Fibroblast of villous mesenchyme (primary cell): ENCODE measurements around the gene TEX26. TPM values are rescaled to one million over a fixed set of nuclear protein-coding genes. Genes with fewer than 3 reads are reported as not detected.

Experiments used
- DNase-seq: peaks from one replicate; pipeline ENCODE4 v3.0.0-alpha.2; 2010; ENCODE audit warnings: low read depth
- H3K4me3 ChIP-seq: 2 replicates; pipeline ENCODE4 v1.5.1; 2011; ENCODE audit warnings: low read depth, mild to moderate bottlenecking, low read length
- CTCF ChIP-seq: IDR thresholded peaks from 2 replicates; pipeline ENCODE4 v1.5.1; 2012; ENCODE audit warnings: low read depth, mild to moderate bottlenecking, low read length; ENCODE audit not compliant: insufficient read depth
- total RNA-seq: library from RNA; depleted of rRNA; stranded (reverse); fragments of >200 nt; gene quantifications from 2 replicates; pipeline ENCODE4 v1.2.3, GENCODE V29; 2012

Gene TEX26
- total RNA-seq, 1 donor = under 0.01 TPM

- DNase-seq = no peak
- TF ChIP-seq CTCF = no peak
- H3K4me3 ChIP-seq = peak overlapping the region; percentile 44
Observed at GRCh38 chr13:30906411-30907051, 25.9 kb upstream of the TEX26 start.

- H3K4me3 ChIP-seq = peak overlapping the region; percentile 44
- DNase-seq = peak; percentile 88
- no peak for TF ChIP-seq CTCF
Observed at GRCh38 chr13:30907121-30907861, 25.2 kb upstream of the TEX26 start.

- peak; percentile 51 for DNase-seq
- no peak overlapping the region for H3K4me3 ChIP-seq
- TF ChIP-seq CTCF = no peak
Observed at GRCh38 chr13:30908416-30908980, 24.0 kb upstream of the TEX26 start.

- DNase-seq = no peak
- H3K4me3 ChIP-seq = no peak overlapping the region
- no peak for TF ChIP-seq CTCF
Observed at GRCh38 chr13:30910676-30911075, 21.8 kb upstream of the TEX26 start.

- no peak for DNase-seq
- TF ChIP-seq CTCF = no peak
- no peak overlapping the region for H3K4me3 ChIP-seq
Observed at GRCh38 chr13:30915691-30916541, 16.5 kb upstream of the TEX26 start.

GRCh38 chr13:30916991-30917390, 15.5 kb upstream of the TEX26 start:
- DNase-seq = no peak

More at GRCh38 chr13:30916991-30917390, 15.5 kb upstream of the TEX26 start:
- H3K4me3 ChIP-seq = no peak overlapping the region
- no peak for TF ChIP-seq CTCF
